GM12892 (cell line): ENCODE measurements around the gene CENPI.

Source experiments
- DNase-seq: peaks from one replicate; pipeline ENCODE4 v3.0.0; 2011; ENCODE audit not compliant: insufficient read length
- FAIRE-seq: peaks from 2 replicates; lab custom pipeline; 2011; peaks lifted over from hg19 to GRCh38; lab: Jason Lieb, UNC
- POLR2A ChIP-seq: IDR thresholded peaks from 2 replicates; pipeline ENCODE4 v1.6.1; 2011; ENCODE audit warnings: low read depth, low read length, control low read depth
- POLR2AphosphoS5 ChIP-seq: IDR thresholded peaks from 2 replicates; pipeline ENCODE4 v1.6.1; 2011; ENCODE audit warnings: low read depth, low read length, control low read depth
- TAF1 ChIP-seq: IDR thresholded peaks from 2 replicates; pipeline ENCODE4 v1.6.1; 2011; ENCODE audit warnings: low read depth, mild to moderate bottlenecking, control low read depth, low read length, borderline replicate concordance

CENPI gene

GRCh38 chrX:101081231-101081630, 16.8 kb upstream of the CENPI start:
- no peak for DNase-seq
- FAIRE-seq: no peak
- no peak for TF ChIP-seq POLR2AphosphoS5
- no peak for TF ChIP-seq POLR2A
- no peak for TF ChIP-seq TAF1

DNA sequence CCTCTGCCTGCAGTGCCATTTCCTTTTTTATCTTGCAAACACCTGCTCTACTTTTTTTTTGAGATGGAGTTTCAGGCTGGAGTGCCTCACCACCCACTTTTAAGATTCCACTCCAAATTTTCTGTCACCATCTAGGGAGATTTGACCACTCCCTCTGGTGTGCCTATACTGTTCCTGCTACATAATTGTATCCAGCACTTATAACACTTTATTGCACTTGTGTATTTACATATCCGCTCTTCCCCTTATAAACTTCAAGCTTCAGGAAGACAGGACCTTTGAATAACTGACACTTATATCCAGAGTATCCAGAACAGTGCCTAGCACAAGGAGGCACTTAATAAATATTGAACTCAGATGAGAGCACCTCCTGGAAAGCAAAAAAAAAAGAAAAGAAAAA, 6.2 kb upstream of the CENPI start:
- no peak for DNase-seq
- TF ChIP-seq POLR2A: no peak
- no peak for TF ChIP-seq TAF1
- no peak for TF ChIP-seq POLR2AphosphoS5
- FAIRE-seq: no peak

DNA sequence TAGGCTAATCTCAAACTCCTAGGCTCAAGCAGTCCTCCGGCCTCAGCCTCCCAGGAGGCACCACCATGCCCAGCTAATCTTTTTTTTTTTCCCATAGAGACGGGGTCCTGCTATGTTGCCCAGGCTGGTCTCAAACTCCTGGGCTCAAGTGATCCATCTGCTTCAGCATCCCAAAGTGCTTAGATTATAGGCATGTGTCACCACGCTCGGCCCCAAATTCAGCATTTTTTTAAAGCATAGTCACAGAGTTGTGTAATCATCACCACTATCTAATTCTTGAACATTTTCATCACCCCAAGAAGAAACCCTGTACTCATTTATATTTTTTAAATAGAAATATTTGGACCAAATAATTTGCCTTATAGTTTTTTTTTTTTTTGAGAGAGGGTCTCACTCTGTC, 10.3 kb downstream of the CENPI start:
- TF ChIP-seq POLR2A: no peak
- TF ChIP-seq POLR2AphosphoS5: no peak
- TF ChIP-seq TAF1: no peak
- FAIRE-seq: no peak
- DNase-seq: no peak

GRCh38 chrX:101117701-101118100, 19.7 kb downstream of the CENPI start:
- DNase-seq (no peak), FAIRE-seq (peak; percentile 33)
- no peak for TF ChIP-seq POLR2A
- TF ChIP-seq TAF1: no peak

- DNase-seq: no peak
- FAIRE-seq: no peak
- TF ChIP-seq TAF1 (no peak), POLR2A (no peak), POLR2AphosphoS5 (no peak)
Measured at GRCh38 chrX:101136235-101136634, 38.2 kb downstream of the CENPI start.
